WERI-Rb-1 (cell line): ENCODE results near the gene VWA5B2.

Experiments used
- DNase-seq: peaks from one replicate; pipeline ENCODE4 v3.0.0-alpha.2; 2020
- H3K27ac ChIP-seq: fragments of 250-450 bp; sonication (Bioruptor Pico); 2 replicates; pipeline ENCODE4 v1.5.1; 2020; ENCODE audit warnings: mild to moderate bottlenecking, moderate library complexity
- H3K27me3 ChIP-seq: fragments of 250-450 bp; sonication (Bioruptor Pico); 2 replicates; pipeline ENCODE4 v1.5.1; 2021; ENCODE audit warnings: mild to moderate bottlenecking, low read depth, moderate library complexity; ENCODE audit not compliant: insufficient read depth, severe bottlenecking
- H3K36me3 ChIP-seq: fragments of 250-450 bp; sonication (Bioruptor Pico); 2 replicates; pipeline ENCODE4 v1.5.1; 2020; ENCODE audit warnings: mild to moderate bottlenecking, moderate library complexity
- H3K4me3 ChIP-seq: 2 replicates; pipeline ENCODE4 v1.5.1; 2011; ENCODE audit warnings: low read depth, mild to moderate bottlenecking, control low read depth, low read length
- H3K9me3 ChIP-seq: fragments of 250-450 bp; sonication (Bioruptor Pico); 2 replicates; pipeline ENCODE4 v1.5.1; 2021; ENCODE audit warnings: mild to moderate bottlenecking, moderate library complexity; ENCODE audit not compliant: severe bottlenecking
- CTCF ChIP-seq: IDR thresholded peaks from 2 replicates; pipeline ENCODE4 v1.5.1; 2011; ENCODE audit warnings: low read depth, mild to moderate bottlenecking, control low read depth, inconsistent platforms, low read length

VWA5B2 gene

GRCh38 chr3:184229394-184230080 lies at the start of gene VWA5B2:
TSS of gene VWA5B2 (plus strand) at chr3:184229585. CDS start at chr3:184230529, 944 bp downstream.
- peak; percentile 81 for DNase-seq
- no peak within 1 kb of the TSS; the same call in 1 of the 2 replicates for H3K27ac ChIP-seq
- no peaks in the 10 kb centered on the region for H3K9me3 ChIP-seq
- H3K36me3 ChIP-seq: no peaks in the 10 kb centered on the region
- peaks cover 4% of the 10 kb centered on the region for H3K27me3 ChIP-seq
- peak within 1 kb of the TSS; percentile 73 for H3K4me3 ChIP-seq
- TF ChIP-seq CTCF: peak; percentile 26; the same call in 1 of the 2 replicates

- H3K27me3 ChIP-seq: no peaks in the 10 kb centered on the region
- peaks cover 82% of the 10 kb centered on the region for H3K36me3 ChIP-seq
- no peak overlapping the region for H3K27ac ChIP-seq
- no peak overlapping the region for H3K4me3 ChIP-seq
- no peaks in the 10 kb centered on the region for H3K9me3 ChIP-seq
- no peak for TF ChIP-seq CTCF
- DNase-seq: no peak
These were observed 49.2 kb upstream of the VWA5B2 start for GRCh38 chr3:184180165-184180564.

- no peak for DNase-seq
- Histone ChIP-seq H3K4me3 (no peak overlapping the region), H3K27me3 (no peaks in the 10 kb centered on the region), H3K27ac (no peak overlapping the region), H3K36me3 (peaks cover 83% of the 10 kb centered on the region), H3K9me3 (no peaks in the 10 kb centered on the region)
- no peak for TF ChIP-seq CTCF
These were observed 47.8 kb upstream of the VWA5B2 start for GRCh38 chr3:184181596-184181995.

- no peak for TF ChIP-seq CTCF
- H3K36me3 ChIP-seq: peaks cover 83% of the 10 kb centered on the region
- H3K4me3 ChIP-seq: no peak overlapping the region
- no peak overlapping the region for H3K27ac ChIP-seq
- no peaks in the 10 kb centered on the region for H3K27me3 ChIP-seq
- no peaks in the 10 kb centered on the region for H3K9me3 ChIP-seq
- DNase-seq: no peak
These were observed 45.7 kb upstream of the VWA5B2 start for GRCh38 chr3:184183679-184184078.

- Histone ChIP-seq H3K27me3 (no peaks in the 10 kb centered on the region), H3K36me3 (peaks cover 83% of the 10 kb centered on the region), H3K4me3 (no peak overlapping the region), H3K9me3 (no peaks in the 10 kb centered on the region), H3K27ac (peak overlapping the region; percentile 92)
- no peak for TF ChIP-seq CTCF
- no peak for DNase-seq
These were observed 44.7 kb upstream of the VWA5B2 start for GRCh38 chr3:184184546-184185230.
